ENCODE measurements around the gene SNHG17.

- TF ChIP-seq BHLHE40 (IDR thresholded peaks at IDR 0.05; ENCODE audit: low read depth, low read length) (no peak), SMC3 (IDR thresholded peaks at IDR 0.05) (no peak)
Measured at GRCh38 chr20:38466171-38466570, 31.0 kb upstream of the SNHG17 start.

Measured in A549 (cell line).